Upper lobe of left lung (tissue), 6 donors: ENCODE results near the gene AGBL1. TPM values are rescaled to one million over a fixed set of nuclear protein-coding genes. Genes with fewer than 3 reads are reported as not detected.

Experiments
- ATAC-seq, 2 donors: fragments of 200-7000 bp; cut with Tn5 transposase; one replicate each; pipeline ENCODE4 v1.9.1; 2022; ENCODE audit warnings: mild to moderate bottlenecking in 2 of 2, moderate library complexity in 2 of 2; ENCODE audit not compliant: low FRiP score in 2 of 2
- DNase-seq, 2 donors: peaks; one replicate each; pipeline ENCODE4 v3.0.0-alpha.2; 2019 to 2020
- H3K27ac ChIP-seq, 4 donors: fragments of 200-600 bp; sonication (generic); one replicate each; pipeline ENCODE4 v1.5.1; 2016 to 2019
- H3K27me3 ChIP-seq, 4 donors: fragments of 200-600 bp; sonication (generic); one replicate each; pipeline ENCODE4 v1.5.1; 2017 to 2019
- H3K36me3 ChIP-seq, 4 donors: fragments of 200-600 bp; sonication (generic); one replicate each; pipeline ENCODE4 v1.5.1; 2016 to 2019
- H3K4me1 ChIP-seq, 4 donors: fragments of 200-600 bp; sonication (generic); one replicate each; pipeline ENCODE4 v1.5.1; 2018 to 2019
- H3K4me3 ChIP-seq, 4 donors: fragments of 200-600 bp; sonication (generic); one replicate each; pipeline ENCODE4 v1.5.1; 2017 to 2019; ENCODE audit warnings: mild to moderate bottlenecking in 2 of 4, moderate library complexity in 1 of 4
- H3K9me3 ChIP-seq, 4 donors: fragments of 200-600 bp; sonication (generic); one replicate each; pipeline ENCODE4 v1.5.1; 2018 to 2019
- CTCF ChIP-seq, 6 experiments: fragments of 450-650 bp in 4 of 6; fragments of 200-600 bp in 2 of 6; sonication (generic) in 2 of 6; IDR thresholded peaks; one replicate each; pipeline ENCODE4 v1.5.1; 2016 to 2019; ENCODE audit warnings: antibody characterized with exemption in 6 of 6
- EP300 ChIP-seq, 4 donors: sonication (generic); formaldehyde crosslinking; IDR thresholded peaks; one replicate each; pipeline ENCODE4 v1.5.1; 2017; ENCODE audit warnings: antibody characterized with exemption in 4 of 4, control low read depth in 2 of 4
- POLR2A ChIP-seq, 4 donors: fragments of 450-650 bp; IDR thresholded peaks; one replicate each; pipeline ENCODE4 v1.5.1; 2016 to 2017; ENCODE audit warnings: antibody characterized with exemption in 4 of 4, mild to moderate bottlenecking in 2 of 4
- POLR2AphosphoS5 ChIP-seq, 2 donors: sonication (generic); formaldehyde crosslinking; IDR thresholded peaks; one replicate each; pipeline ENCODE4 v1.5.1; 2017; ENCODE audit warnings: antibody characterized with exemption in 2 of 2
- WGBS, 2 donors: methylation state at CpG; one replicate each; pipeline ENCODE4 v1.1.5; 2017 to 2018; 5-methylcytosine and 5-hydroxymethylcytosine counted together
- total RNA-seq, 6 donors: library from RNA; depleted of rRNA in 4 of 6; stranded (reverse); fragments of >200 nt in 4 of 6; gene quantifications; one replicate each; pipeline versions ENCODE4 v1.1.0 to v1.2.1, GENCODE V29; 2016 to 2021
- donor health status: DM: no; HTN: no; CAD: no; lungs with moderate emphysema.
- donor health status: DM: no; HTN: yes; CAD: no; lungs with severe emphysema.

Gene AGBL1
- total RNA-seq, 6 donors from 2014 or later: 3.1 to 23.0 (median 14.5) TPM

DNA sequence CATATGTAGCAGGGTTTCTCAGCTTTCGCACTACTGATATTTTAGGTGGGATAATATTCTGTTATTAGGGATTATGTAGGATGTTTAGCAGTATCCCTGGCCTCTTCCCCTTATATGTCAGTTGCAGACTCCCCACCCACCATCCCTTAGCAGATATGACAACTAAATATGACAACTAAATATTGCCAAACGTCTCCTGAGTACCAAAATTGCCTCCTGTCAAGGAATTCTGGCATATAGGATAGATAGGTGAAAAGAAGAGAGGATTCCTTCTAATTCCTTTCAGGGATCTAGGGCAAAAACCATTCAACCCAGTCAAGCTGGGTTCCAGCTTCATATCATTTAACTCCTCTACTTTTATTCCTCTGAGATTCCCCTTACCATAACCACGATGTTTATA is 759.8 kb downstream of the AGBL1 start:
- DNase-seq (no peak), ATAC-seq (no peak)
- TF ChIP-seq POLR2AphosphoS5 (IDR thresholded peaks at IDR 0.05) (no peak), EP300 (IDR thresholded peaks at IDR 0.05) (no peak), POLR2A (IDR thresholded peaks at IDR 0.05) (no peak), CTCF (IDR thresholded peaks at IDR 0.05) (no peak)
- Histone ChIP-seq H3K9me3 (no peaks in the 10 kb centered on the region), H3K4me1 (no peaks in the 10 kb centered on the region), H3K36me3 (no peaks in the 10 kb centered on the region), H3K4me3 (no peak overlapping the region), H3K27ac (no peak overlapping the region), H3K27me3 (no peaks in the 10 kb centered on the region)
- 70 to 79% methylated on average over 3 of the region's 3 CpGs for WGBS, 2 donors

GRCh38 chr15:86840996-86841395 is 761.3 kb downstream of the AGBL1 start:
- 37 to 67% methylated on average over 2 of the region's 2 CpGs for WGBS, 2 donors
- no peak for TF ChIP-seq EP300 (IDR thresholded peaks at IDR 0.05)
- no peak for TF ChIP-seq CTCF (IDR thresholded peaks at IDR 0.05)
- TF ChIP-seq POLR2A (IDR thresholded peaks at IDR 0.05): no peak
- TF ChIP-seq POLR2AphosphoS5 (IDR thresholded peaks at IDR 0.05): no peak
- Histone ChIP-seq H3K27ac (no peak overlapping the region), H3K27me3 (no peaks in the 10 kb centered on the region), H3K4me1 (no peaks in the 10 kb centered on the region), H3K4me3 (no peak overlapping the region), H3K9me3 (no peaks in the 10 kb centered on the region), H3K36me3 (no peaks in the 10 kb centered on the region)
- DNase-seq: no peak
- ATAC-seq: no peak

DNA sequence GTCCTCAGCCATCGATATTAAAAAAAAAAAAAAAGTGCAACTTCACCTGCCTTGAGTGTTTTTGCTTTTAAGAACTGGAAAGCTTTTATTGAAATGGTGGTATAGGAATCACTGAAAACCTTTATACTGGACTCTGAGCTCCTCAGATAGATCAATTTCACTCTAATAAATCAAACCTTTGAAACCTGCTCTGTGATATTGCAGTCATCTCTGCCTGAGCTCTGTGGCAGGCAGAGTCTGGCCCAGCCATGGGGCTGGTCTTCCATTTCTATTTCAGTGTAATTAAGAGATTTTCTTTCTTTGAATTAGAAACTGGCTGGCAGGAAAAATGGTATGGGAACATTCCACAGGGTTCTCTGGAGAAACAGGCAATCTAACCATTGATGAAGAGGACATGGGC is 762.5 kb downstream of the AGBL1 start:
- no peak for ATAC-seq
- 69 to 91% methylated on average over 1 of the region's 1 CpG for WGBS, 2 donors

DNA sequence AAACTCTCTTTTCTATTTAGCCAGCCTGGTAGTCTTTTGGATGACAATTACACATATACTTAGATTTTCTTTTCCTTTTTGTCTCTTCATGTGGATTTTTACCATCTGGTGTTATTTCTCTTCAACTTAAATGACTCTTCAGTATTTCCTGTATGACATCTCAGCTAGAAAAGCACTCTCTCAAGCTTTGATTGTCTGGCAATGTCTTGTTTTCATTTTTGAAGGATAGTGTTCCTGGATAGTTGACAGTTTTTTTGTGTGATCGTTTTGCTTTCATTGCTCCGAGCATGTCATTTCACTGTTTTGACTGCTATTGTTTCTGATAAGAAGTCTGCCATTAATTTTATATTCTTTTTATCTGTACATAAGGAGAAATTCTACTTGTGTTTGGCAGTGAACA is 766.4 kb downstream of the AGBL1 start:
- Histone ChIP-seq H3K36me3 (no peaks in the 10 kb centered on the region), H3K27me3 (no peaks in the 10 kb centered on the region), H3K4me3 (no peak overlapping the region), H3K9me3 (no peaks in the 10 kb centered on the region), H3K27ac (no peak overlapping the region), H3K4me1 (no peaks in the 10 kb centered on the region)
- DNase-seq (no peak), ATAC-seq (no peak)
- WGBS, 2 donors: 60 to 78% methylated on average over 2 of the region's 2 CpGs
- TF ChIP-seq CTCF (IDR thresholded peaks at IDR 0.05) (no peak), POLR2A (IDR thresholded peaks at IDR 0.05) (no peak), POLR2AphosphoS5 (IDR thresholded peaks at IDR 0.05) (no peak), EP300 (IDR thresholded peaks at IDR 0.05) (no peak)

More for the DNA sequence above, 762.5 kb downstream of the AGBL1 start:
- no peaks in the 10 kb centered on the region for H3K27me3 ChIP-seq
- no peaks in the 10 kb centered on the region for H3K9me3 ChIP-seq
- no peak for DNase-seq
- no peak for TF ChIP-seq CTCF (IDR thresholded peaks at IDR 0.05)
- no peak for TF ChIP-seq POLR2AphosphoS5 (IDR thresholded peaks at IDR 0.05)
- no peak for TF ChIP-seq EP300 (IDR thresholded peaks at IDR 0.05)
- no peak for TF ChIP-seq POLR2A (IDR thresholded peaks at IDR 0.05)
- H3K36me3 ChIP-seq: no peaks in the 10 kb centered on the region
- H3K4me3 ChIP-seq: no peak overlapping the region
- no peaks in the 10 kb centered on the region for H3K4me1 ChIP-seq
- H3K27ac ChIP-seq: no peak overlapping the region

DNA sequence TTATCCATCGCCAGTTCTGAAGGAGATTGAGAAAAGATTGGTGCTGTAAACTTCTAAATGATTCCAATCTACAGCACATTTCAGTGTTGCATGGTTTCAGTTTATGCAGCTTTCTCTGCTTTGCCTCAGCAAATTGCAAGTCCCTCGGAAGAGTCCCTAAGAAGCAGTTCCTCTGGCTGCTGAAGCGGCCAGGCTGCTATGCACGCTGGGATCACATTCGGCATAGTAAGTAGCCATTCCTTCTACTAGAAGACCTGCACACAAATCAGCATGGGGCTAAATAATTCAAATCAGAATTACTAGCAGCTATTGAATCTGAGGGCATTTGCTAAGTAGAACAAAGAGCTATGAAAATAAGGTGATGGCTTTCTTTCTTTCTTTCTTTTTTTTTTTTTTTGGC is 769.5 kb downstream of the AGBL1 start:
- TF ChIP-seq EP300 (IDR thresholded peaks at IDR 0.05): no peak
- TF ChIP-seq CTCF (IDR thresholded peaks at IDR 0.05): no peak
- no peak for TF ChIP-seq POLR2A (IDR thresholded peaks at IDR 0.05)
- no peak for TF ChIP-seq POLR2AphosphoS5 (IDR thresholded peaks at IDR 0.05)
- Histone ChIP-seq H3K27me3 (no peaks in the 10 kb centered on the region), H3K27ac (no peak overlapping the region), H3K4me3 (no peak overlapping the region), H3K36me3 (no peaks in the 10 kb centered on the region), H3K4me1 (no peaks in the 10 kb centered on the region), H3K9me3 (no peaks in the 10 kb centered on the region)
- no peak for DNase-seq
- WGBS, 2 donors: 91 to 92% methylated on average over 5 of the region's 5 CpGs
- ATAC-seq: no peak
